ENCODE data around the gene TTC22. TPM values are rescaled to one million over a fixed set of nuclear protein-coding genes. Genes with fewer than 3 reads are reported as not detected.
"Not testable (repeated sequence)": the region's sequence is repeated elsewhere in the genome, so short reads cannot be mapped to it uniquely, and the experiment has no call there.

Gene TTC22
- total RNA-seq, 1 donor from 2014 or later, result not detected

GRCh38 chr1:54795841-54796468, 5.2 kb downstream of the TTC22 start:
- ATAC-seq (ENCODE audit: poor library complexity) (no peak), DNase-seq (no peak)
- intact Hi-C loops (cut with DNase I), result no loop called here

GRCh38 chr1:54795356-54795665, 5.8 kb downstream of the TTC22 start:
- ATAC-seq (ENCODE audit: poor library complexity), result no peak
- intact Hi-C loops (cut with DNase I), result no loop called here
- DNase-seq, result no peak

- DNase-seq, result no peak
- no peak for ATAC-seq (ENCODE audit: poor library complexity)
These were observed 6.4 kb downstream of the TTC22 start for GRCh38 chr1:54794451-54795355.

GRCh38 chr1:54792686-54793282, 8.3 kb downstream of the TTC22 start:
- no peak for DNase-seq
- intact Hi-C loops (cut with DNase I), result no loop called here
- ATAC-seq (ENCODE audit: poor library complexity), result no peak

More at GRCh38 chr1:54794451-54795355, 6.4 kb downstream of the TTC22 start:
- intact Hi-C loops (cut with DNase I), result no loop called here

GRCh38 chr1:54791880-54792522, 9.1 kb downstream of the TTC22 start:
- DNase-seq (no peak), ATAC-seq (ENCODE audit: poor library complexity) (no peak)
- intact Hi-C loops (cut with DNase I), result no loop called here

- no peak for ATAC-seq (ENCODE audit: poor library complexity)
- intact Hi-C loops (cut with DNase I), result no loop called here
- DNase-seq, result no peak
These were observed 12.7 kb downstream of the TTC22 start for GRCh38 chr1:54788459-54788858.

GRCh38 chr1:54787604-54788003, 13.5 kb downstream of the TTC22 start:
- ATAC-seq (ENCODE audit: poor library complexity), result no peak
- DNase-seq, result no peak
- intact Hi-C loops (cut with DNase I), result no loop called here

- ATAC-seq (ENCODE audit: poor library complexity) (no peak), DNase-seq (no peak)
- intact Hi-C loops (cut with DNase I), result no loop called here
These were observed 14.3 kb downstream of the TTC22 start for GRCh38 chr1:54786778-54787177.

GRCh38 chr1:54784066-54784465, 17.1 kb downstream of the TTC22 start:
- no peak for ATAC-seq (ENCODE audit: poor library complexity)
- no peak for DNase-seq
- intact Hi-C loops (cut with DNase I), result no loop called here

- intact Hi-C loops (cut with DNase I), result no loop called here
These were observed 18.5 kb downstream of the TTC22 start for GRCh38 chr1:54782588-54782987.

GRCh38 chr1:54782156-54782555, 19.0 kb downstream of the TTC22 start:
- ATAC-seq (ENCODE audit: poor library complexity) (no peak), DNase-seq (no peak)
- intact Hi-C loops (cut with DNase I), result no loop called here

More at GRCh38 chr1:54782588-54782987, 18.5 kb downstream of the TTC22 start:
- no peak for DNase-seq
- ATAC-seq (ENCODE audit: poor library complexity), result no peak

GRCh38 chr1:54781023-54781723, 19.9 kb downstream of the TTC22 start:
- peak; percentile 75 for ATAC-seq (ENCODE audit: poor library complexity)
- no peak for DNase-seq
- intact Hi-C loops (cut with DNase I), result no loop called here

GRCh38 chr1:54777431-54777830, 23.7 kb downstream of the TTC22 start:
- ATAC-seq (ENCODE audit: poor library complexity) (no peak), DNase-seq (no peak)
- intact Hi-C loops (cut with DNase I), result no loop called here

- no peak for ATAC-seq (ENCODE audit: poor library complexity)
- no peak for DNase-seq
- intact Hi-C loops (cut with DNase I), result no loop called here
These were observed 24.1 kb downstream of the TTC22 start for GRCh38 chr1:54777011-54777410.

- ATAC-seq (ENCODE audit: poor library complexity); DNase-seq; intact Hi-C loops (cut with DNase I): not testable (repeated sequence)
These were observed 25.0 kb downstream of the TTC22 start for GRCh38 chr1:54775828-54776721.

- intact Hi-C loops (cut with DNase I), result no loop called here
- DNase-seq (no peak), ATAC-seq (ENCODE audit: poor library complexity) (no peak)
These were observed 26.2 kb downstream of the TTC22 start for GRCh38 chr1:54774820-54775498.

- no peak for ATAC-seq (ENCODE audit: poor library complexity)
- intact Hi-C loops (cut with DNase I), result no loop called here
- DNase-seq, result no peak
These were observed 28.2 kb downstream of the TTC22 start for GRCh38 chr1:54772951-54773350.

Data from Right ventricle myocardium superior (tissue), 1 donor.